ENCODE measurements around the gene HAVCR1.
"Not testable (repeated sequence)": the region's sequence is repeated elsewhere in the genome, so short reads cannot be mapped to it uniquely, and the experiment has no call there.

DNA sequence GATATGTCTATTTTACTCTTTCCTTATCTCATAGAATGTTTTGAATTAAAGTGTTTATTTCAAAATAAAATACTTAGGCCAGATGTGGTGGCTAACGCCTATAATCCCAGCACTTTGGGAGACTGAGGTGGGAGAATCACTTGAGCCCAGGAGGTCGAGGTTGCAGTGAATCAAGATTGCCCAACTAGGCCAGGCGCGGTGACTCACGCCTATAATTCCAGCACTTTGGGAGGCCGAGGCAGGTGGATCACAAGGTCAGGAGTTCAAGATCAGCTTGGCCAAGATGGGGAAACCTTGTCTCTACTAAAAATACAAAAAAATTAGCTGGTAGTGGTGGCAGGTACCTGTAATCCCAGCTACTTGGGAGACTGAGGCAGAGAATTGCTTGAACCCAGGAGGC is 2.1 kb downstream of the HAVCR1 start:
- TF ChIP-seq, protein P1, sequence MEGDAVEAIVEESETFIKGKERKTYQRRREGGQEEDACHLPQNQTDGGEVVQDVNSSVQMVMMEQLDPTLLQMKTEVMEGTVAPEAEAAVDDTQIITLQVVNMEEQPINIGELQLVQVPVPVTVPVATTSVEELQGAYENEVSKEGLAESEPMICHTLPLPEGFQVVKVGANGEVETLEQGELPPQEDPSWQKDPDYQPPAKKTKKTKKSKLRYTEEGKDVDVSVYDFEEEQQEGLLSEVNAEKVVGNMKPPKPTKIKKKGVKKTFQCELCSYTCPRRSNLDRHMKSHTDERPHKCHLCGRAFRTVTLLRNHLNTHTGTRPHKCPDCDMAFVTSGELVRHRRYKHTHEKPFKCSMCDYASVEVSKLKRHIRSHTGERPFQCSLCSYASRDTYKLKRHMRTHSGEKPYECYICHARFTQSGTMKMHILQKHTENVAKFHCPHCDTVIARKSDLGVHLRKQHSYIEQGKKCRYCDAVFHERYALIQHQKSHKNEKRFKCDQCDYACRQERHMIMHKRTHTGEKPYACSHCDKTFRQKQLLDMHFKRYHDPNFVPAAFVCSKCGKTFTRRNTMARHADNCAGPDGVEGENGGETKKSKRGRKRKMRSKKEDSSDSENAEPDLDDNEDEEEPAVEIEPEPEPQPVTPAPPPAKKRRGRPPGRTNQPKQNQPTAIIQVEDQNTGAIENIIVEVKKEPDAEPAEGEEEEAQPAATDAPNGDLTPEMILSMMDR (IDR thresholded peaks at IDR 0.05; ENCODE audit: low read length): not testable (repeated sequence)
- TF ChIP-seq EZH2 (optimal IDR thresholded peaks at IDR 0.05; ENCODE audit: low read depth, low read length): not testable (repeated sequence)

All from MM.1S (cell line).